Urothelium cell line (cell line): ENCODE data around the gene C10orf105.

Experiments used
- DNase-seq: peaks from one replicate; pipeline ENCODE4 v3.0.0; 2011; ENCODE audit warnings: low spot score, mixed read lengths
- FAIRE-seq: peaks from 2 replicates; lab custom pipeline; 2011; peaks lifted over from hg19 to GRCh38; lab: Jason Lieb, UNC

Gene C10orf105

DNA sequence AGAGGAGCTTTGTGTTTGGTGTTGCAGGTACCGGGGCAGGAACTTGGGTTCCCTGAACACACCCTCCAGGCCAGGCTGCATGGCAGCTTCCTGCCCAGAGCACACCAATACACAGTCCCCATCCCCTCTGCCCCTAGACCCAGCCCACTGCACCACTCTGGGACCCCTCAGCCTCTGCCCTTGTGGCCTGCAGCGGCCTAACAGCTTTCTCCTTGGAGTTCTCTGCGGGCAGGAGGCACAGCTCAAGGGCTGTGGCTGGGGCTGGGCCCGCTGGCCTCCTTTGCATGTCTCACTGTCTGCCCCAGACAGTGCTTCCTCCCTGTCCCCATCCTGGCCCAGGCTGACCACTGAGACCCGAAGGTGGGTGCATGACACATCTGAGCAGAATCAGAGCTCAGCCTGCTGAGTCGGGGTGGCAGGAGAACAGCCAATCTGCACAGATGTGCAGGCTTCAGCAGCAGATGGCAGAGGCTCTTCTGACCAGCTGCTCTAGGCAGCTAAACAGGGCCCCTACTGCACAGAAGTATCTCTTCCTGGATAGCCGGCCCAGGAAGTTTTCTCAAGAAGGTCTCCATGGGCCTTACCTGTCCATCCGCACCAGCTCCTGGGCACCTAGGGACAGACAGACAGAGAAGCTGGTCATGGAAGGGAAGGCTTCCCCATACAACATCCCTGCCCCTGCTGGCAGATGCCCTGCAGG is 33.0 kb upstream of the C10orf105 start:
- DNase-seq (no peak), FAIRE-seq (no peak)

DNA sequence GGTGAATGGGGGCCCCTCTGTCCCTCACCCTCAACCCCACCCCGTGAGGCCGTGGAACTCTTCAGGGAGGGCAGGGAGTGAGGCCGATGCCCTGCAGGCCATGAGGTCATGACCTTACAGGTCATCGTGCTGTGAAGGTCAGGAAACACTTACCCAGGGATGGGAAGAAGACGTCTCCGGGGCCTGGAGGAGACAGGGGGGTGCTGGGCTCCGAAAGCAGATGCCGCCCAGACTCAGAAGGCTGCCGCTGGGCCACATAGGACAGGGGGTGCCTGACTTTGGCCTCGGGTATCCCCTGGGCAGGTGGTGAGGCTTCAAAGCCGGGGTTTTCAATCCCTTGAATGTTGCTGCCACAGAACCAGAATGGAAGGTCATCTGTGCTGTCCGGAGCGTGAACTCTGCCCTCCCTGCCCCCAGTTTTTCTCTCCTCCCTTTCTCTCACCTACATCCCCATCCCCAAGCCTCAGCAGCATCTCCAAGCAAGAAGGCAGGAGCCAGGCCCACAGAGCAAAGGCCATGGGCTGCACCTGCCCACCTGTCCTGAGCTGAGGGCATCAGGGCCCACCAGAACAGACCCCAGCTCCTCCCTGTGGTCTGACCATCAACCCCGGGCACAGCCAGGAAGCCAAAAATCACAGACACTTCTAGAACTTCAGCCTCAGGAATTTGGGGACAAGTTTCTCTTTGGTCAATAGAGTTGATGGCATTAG is 32.1 kb upstream of the C10orf105 start:
- FAIRE-seq (no peak), DNase-seq (no peak)

- FAIRE-seq, result no peak
- DNase-seq, result no peak
Measured at GRCh38 chr10:71750986-71751385, 31.4 kb upstream of the C10orf105 start.

GRCh38 chr10:71750124-71750841 is 30.7 kb upstream of the C10orf105 start:
- DNase-seq (no peak), FAIRE-seq (no peak)

DNA sequence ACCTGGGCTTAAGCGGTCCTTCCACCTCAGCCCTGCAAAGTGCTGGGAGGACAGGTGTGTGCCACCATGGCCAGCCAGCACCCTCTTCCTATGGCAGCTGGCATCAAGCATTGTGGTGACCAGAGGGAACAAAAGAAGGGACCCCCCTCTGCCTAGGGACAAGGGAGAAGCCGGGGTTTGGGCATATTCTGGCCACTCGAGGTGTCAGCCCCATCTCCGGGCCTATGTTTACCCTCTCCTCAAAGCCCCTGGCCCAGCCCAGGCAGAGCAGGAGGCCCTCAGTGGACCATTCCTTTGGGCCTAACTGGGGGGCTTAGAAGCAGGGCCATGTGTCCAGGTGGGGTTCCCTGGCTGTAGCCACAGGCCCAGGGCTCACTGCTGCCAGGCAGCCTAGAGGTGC is 29.8 kb upstream of the C10orf105 start:
- DNase-seq, result no peak
- no peak for FAIRE-seq

GRCh38 chr10:71748671-71749191 is 29.2 kb upstream of the C10orf105 start:
- DNase-seq (no peak), FAIRE-seq (no peak)

DNA sequence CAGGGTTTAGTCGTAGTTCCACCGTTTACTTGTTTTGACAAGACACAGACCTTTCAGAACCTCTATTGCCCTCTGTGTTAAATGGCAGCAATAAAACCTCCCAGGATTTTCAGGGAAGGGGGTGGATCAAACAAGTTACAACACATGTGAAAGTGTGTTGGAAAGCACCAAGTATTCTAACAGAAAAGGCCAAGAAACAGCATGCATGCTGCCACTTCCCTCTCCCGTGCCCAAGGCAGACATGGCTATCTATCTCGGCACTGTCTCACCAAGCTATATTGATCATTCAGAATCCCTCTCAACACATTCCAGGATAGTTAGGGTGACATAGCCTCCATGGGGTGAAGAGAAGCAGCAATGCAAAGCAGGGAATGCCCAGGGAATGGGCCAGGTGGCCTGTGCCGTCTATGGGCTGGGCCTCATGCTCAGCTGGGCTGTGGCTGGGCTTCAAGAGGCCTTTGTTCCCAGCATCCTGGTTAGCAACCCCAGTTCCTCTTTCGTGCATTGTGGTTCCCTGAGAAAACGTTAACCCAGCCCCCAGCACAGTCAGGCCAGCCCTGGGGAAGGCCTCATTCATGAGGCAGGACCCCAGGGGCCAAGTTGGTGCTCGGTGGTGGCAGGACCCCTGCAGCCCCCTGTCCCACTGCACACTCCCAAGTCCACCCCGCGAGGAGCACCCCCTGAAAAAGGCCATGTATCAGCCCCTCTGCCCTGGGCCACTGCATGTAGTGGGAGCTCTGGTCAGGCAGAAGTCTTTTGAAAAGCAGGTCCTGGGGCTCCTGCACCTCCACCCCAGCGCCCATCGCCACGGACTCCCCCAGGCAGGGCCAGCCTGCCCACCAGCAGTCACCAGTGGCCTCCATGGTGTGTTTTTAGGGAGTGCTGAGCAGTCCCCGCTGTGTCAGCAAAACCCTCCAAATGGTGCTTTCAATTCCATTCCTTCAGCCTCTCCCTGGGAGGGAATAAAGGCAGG is 28.3 kb upstream of the C10orf105 start:
- DNase-seq (no peak), FAIRE-seq (no peak)

DNA sequence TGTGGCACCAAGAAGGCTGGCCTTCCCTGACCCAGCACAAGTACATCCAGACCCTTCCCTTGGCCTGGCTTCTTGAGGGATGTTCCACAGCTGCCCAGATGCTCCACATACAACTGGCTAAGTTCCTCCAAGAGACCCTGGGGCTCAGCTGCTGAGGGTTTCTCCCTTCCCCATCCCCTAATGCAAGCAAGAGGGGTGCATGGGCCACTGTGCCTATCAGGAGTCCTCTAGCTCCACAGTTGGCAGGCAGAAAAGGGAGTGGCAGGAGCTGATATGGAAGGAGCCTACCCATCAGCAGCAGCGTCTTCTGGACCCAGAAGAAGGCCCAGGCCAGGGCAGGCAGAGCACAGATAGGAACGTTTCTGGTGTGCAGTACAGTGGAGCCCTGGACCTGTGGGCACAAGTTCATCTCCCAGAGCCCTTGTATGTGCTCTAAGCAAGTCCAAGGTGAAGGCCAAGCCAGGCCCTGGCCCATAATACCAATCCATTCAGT is 27.5 kb upstream of the C10orf105 start:
- DNase-seq (no peak), FAIRE-seq (no peak)

- FAIRE-seq, result no peak
- DNase-seq, result no peak
Measured at GRCh38 chr10:71746344-71747037, 26.9 kb upstream of the C10orf105 start.

- FAIRE-seq (no peak), DNase-seq (no peak)
Measured at GRCh38 chr10:71745664-71746250, 26.2 kb upstream of the C10orf105 start.

GRCh38 chr10:71744897-71745663 is 25.5 kb upstream of the C10orf105 start:
- DNase-seq (no peak), FAIRE-seq (no peak)

DNA sequence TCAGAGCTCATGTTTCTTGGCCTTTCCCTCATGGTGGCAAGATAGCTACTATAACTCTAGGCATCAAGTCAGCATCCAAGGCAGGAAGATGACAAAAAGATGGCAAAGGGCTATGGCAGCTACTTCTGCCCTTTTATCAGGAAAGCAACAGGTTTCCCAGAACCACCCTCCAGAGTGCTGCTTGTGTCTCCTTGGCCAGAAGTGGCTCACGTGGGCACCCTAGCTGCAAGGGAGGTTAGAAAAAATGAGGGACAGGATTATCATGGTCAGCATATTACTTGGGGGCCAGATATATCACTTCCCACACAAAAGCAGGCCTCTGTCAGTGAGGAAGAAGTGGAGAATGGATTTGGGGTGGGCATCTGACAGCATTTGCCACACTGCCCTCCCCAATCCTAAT is 24.3 kb upstream of the C10orf105 start:
- DNase-seq, result no peak
- FAIRE-seq, result no peak

GRCh38 chr10:71743089-71743838 is 23.7 kb upstream of the C10orf105 start:
- DNase-seq, result no peak
- FAIRE-seq, result no peak

DNA sequence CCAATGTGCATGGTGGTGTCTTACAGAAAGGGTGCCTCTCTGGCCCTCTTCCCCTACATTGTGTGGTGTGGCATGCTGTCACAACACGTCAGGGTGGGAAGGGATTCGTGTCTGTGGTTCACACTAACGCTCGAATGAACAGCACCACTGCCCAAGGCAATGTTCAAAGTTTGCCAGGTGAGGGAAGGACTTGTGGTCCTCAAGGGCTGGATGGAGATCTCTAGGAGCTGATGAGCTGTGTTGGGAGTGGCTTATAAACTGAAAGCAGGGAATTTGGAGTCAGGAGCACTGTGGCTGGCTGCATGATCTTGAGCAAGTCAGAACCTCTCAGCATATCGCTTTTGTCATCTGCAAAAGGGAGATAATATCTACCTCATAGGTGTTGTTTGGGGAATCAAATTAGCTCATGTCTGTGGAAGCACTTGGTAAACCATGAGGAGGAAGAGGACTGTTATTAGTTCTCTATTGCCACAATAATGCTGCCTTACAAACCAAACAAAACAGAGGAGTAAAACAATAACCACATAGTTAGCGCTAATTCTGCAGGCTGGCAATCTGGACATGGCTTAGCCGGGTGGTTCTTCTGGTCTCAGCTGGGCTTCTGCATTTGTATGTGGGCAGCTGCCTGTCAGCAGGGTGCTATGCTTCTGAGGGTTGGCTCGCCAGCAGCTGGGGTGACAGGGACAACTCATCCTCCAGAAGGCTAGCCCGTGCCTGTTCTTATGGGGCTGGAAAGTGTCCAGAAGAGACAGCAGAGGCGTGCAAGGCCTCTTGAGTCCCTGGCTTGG is 22.9 kb upstream of the C10orf105 start:
- DNase-seq (no peak), FAIRE-seq (no peak)

- no peak for FAIRE-seq
- no peak for DNase-seq
Measured at GRCh38 chr10:71741671-71742070, 22.1 kb upstream of the C10orf105 start.

DNA sequence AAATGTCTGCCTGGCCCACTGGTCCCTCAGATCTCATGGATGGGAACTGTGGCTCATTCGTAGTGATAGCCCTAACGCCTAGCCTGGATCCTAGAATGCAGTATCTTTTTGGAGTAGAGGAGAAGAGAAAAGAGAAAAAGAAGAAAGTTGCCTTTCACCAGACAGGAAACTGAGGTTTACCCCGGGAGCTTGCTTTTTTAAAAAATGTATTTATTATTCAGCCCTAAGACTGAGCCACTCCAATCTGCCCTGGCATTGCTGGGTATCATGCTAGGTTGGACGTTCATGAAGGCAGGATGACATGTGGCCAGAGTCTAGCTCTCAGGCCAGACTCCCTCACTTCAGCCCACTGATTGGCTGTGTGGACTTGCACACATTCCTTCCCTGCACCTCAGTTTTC is 21.5 kb upstream of the C10orf105 start:
- FAIRE-seq (no peak), DNase-seq (no peak)

GRCh38 chr10:71740069-71740653 is 20.6 kb upstream of the C10orf105 start:
- DNase-seq (no peak), FAIRE-seq (no peak)
